MM.1S (cell line): ENCODE data around the gene UPF3A.

ENCODE experiments used
- DNase-seq: peaks from one replicate; pipeline ENCODE4 v3.0.0-alpha.2; 2015
- H2AFZ ChIP-seq: fragments of 300-600 bp; sonication (generic); 2 replicates; pipeline ENCODE4 v1.6.0; 2016; ENCODE audit warnings: antibody characterized with exemption, low read length
- H3F3A ChIP-seq: fragments of 300-600 bp; sonication (generic); 2 replicates; pipeline ENCODE4 v1.6.1; 2016; ENCODE audit warnings: mild to moderate bottlenecking, antibody characterized with exemption, low read length, moderate library complexity, mixed read lengths; ENCODE audit not compliant: insufficient read depth
- H3K27ac ChIP-seq: fragments of 300-600 bp; sonication (generic); 2 replicates; pipeline ENCODE4 v1.5.1; 2016; ENCODE audit warnings: mild to moderate bottlenecking, low read length
- H3K27me3 ChIP-seq: fragments of 300-600 bp; sonication (generic); replicated peaks from 2 replicates; pipeline ENCODE4 v1.6.0; 2016; ENCODE audit warnings: low read length; ENCODE audit not compliant: insufficient read depth
- H3K36me3 ChIP-seq: fragments of 300-600 bp; sonication (generic); replicated peaks from 2 replicates; pipeline ENCODE4 v1.6.1; 2016; ENCODE audit warnings: mild to moderate bottlenecking, low read length, mixed read lengths; ENCODE audit not compliant: insufficient read depth
- H3K4me1 ChIP-seq: fragments of 300-600 bp; sonication (generic); 2 replicates; pipeline ENCODE4 v1.6.1; 2016; ENCODE audit warnings: low read length, mixed read lengths
- H3K4me2 ChIP-seq: fragments of 300-600 bp; sonication (generic); 2 replicates; pipeline ENCODE4 v1.6.0; 2016; ENCODE audit warnings: low read depth, low read length
- H3K4me3 ChIP-seq: fragments of 300-600 bp; sonication (generic); 2 replicates; pipeline ENCODE4 v1.5.1; 2016; ENCODE audit warnings: low read length, mixed read lengths
- H3K79me2 ChIP-seq: fragments of 300-600 bp; sonication (generic); 2 replicates; pipeline ENCODE4 v1.6.1; 2016; ENCODE audit warnings: mixed run types, low read length, mixed read lengths
- H3K9ac ChIP-seq: fragments of 300-600 bp; sonication (generic); 2 replicates; pipeline ENCODE4 v1.6.1; 2016; ENCODE audit warnings: low read length, mixed read lengths
- H3K9me2 ChIP-seq: fragments of 300-600 bp; sonication (generic); replicated peaks from 2 replicates; pipeline ENCODE4 v1.6.1; 2016; ENCODE audit warnings: mild to moderate bottlenecking, low read length, mixed read lengths; ENCODE audit not compliant: insufficient read depth
- H3K9me3 ChIP-seq: fragments of 300-600 bp; sonication (generic); replicated peaks from 2 replicates; pipeline ENCODE4 v1.6.1; 2016; ENCODE audit warnings: mild to moderate bottlenecking, low read length, mixed read lengths; ENCODE audit not compliant: insufficient read depth
- H4K20me1 ChIP-seq: fragments of 300-600 bp; sonication (generic); 2 replicates; pipeline ENCODE4 v1.6.1; 2016; ENCODE audit warnings: mild to moderate bottlenecking, low read length, moderate library complexity, mixed read lengths; ENCODE audit not compliant: insufficient read depth
- CTCF ChIP-seq: fragments of 300-600 bp; sonication (generic); IDR thresholded peaks from 2 replicates; pipeline ENCODE4 v1.5.1; 2016; ENCODE audit warnings: antibody characterized with exemption, low read length, mixed read lengths
- EZH2 ChIP-seq: fragments of 300-600 bp; sonication (generic); optimal IDR thresholded peaks from 2 replicates; pipeline ENCODE3; 2017; ENCODE audit warnings: low read depth, mild to moderate bottlenecking, antibody characterized with exemption, low read length, mixed read lengths
- EZH2phosphoT487 ChIP-seq: fragments of 300-600 bp; sonication (generic); IDR thresholded peaks from 2 replicates; pipeline ENCODE4 v1.6.1; 2018; ENCODE audit warnings: antibody characterized with exemption, low read length

The UPF3A gene

GRCh38 chr13:114284680-114285079 is 3.3 kb downstream of the UPF3A start:
- H3K36me3 ChIP-seq, result 0 out of 2 replicates have a peak, but pooled peaks cover 11% of the 10 kb centered on the region
- no peak for DNase-seq
- no peaks in the 10 kb centered on the region for H3K9me2 ChIP-seq

GRCh38 chr13:114285166-114285808 is 3.9 kb downstream of the UPF3A start:
- DNase-seq, result no peak
- Histone ChIP-seq H3F3A (peaks cover 8% of the 10 kb centered on the region), H2AFZ (no peak overlapping the region), H3K4me2 (no peak overlapping the region), H3K79me2 (peaks cover 74% of the 10 kb centered on the region), H4K20me1 (no peaks in the 10 kb centered on the region), H3K36me3 (0 out of 2 replicates have a peak, but pooled peaks cover 11% of the 10 kb centered on the region), H3K9me3 (no peaks in the 10 kb centered on the region), H3K9ac (no peak overlapping the region), H3K4me3 (no peak overlapping the region), H3K9me2 (no peaks in the 10 kb centered on the region), H3K4me1 (peaks cover 10% of the 10 kb centered on the region), H3K27me3 (no peaks in the 10 kb centered on the region), H3K27ac (no peak overlapping the region)
- TF ChIP-seq EZH2phosphoT487, result no peak
- no peak for TF ChIP-seq CTCF
- no peak for TF ChIP-seq EZH2

More at GRCh38 chr13:114284680-114285079, 3.3 kb downstream of the UPF3A start:
- TF ChIP-seq EZH2phosphoT487 (no peak), EZH2 (no peak), CTCF (no peak)
- Histone ChIP-seq H3K27me3 (no peaks in the 10 kb centered on the region), H3K4me3 (no peak overlapping the region), H3F3A (peaks cover 14% of the 10 kb centered on the region), H3K4me2 (no peak overlapping the region), H3K27ac (no peak overlapping the region), H3K79me2 (peaks cover 71% of the 10 kb centered on the region), H4K20me1 (no peaks in the 10 kb centered on the region), H3K4me1 (peaks cover 16% of the 10 kb centered on the region), H3K9ac (no peak overlapping the region), H3K9me3 (no peaks in the 10 kb centered on the region), H2AFZ (no peak overlapping the region)

GRCh38 chr13:114286808-114287207 is 5.4 kb downstream of the UPF3A start:
- Histone ChIP-seq H3K79me2 (peaks cover 82% of the 10 kb centered on the region), H3K27me3 (no peaks in the 10 kb centered on the region), H3K4me2 (no peak overlapping the region), H3K36me3 (peaks cover 14% of the 10 kb centered on the region), H3K27ac (no peak overlapping the region), H3K9ac (no peak overlapping the region), H3K4me1 (0 out of 2 replicates have a peak, but pooled peaks cover 5% of the 10 kb centered on the region), H3K4me3 (no peak overlapping the region), H3K9me3 (no peaks in the 10 kb centered on the region), H3K9me2 (no peaks in the 10 kb centered on the region), H3F3A (no peaks in the 10 kb centered on the region), H2AFZ (no peak overlapping the region), H4K20me1 (no peaks in the 10 kb centered on the region)
- DNase-seq, result no peak
- TF ChIP-seq EZH2phosphoT487, result no peak
- no peak for TF ChIP-seq CTCF
- no peak for TF ChIP-seq EZH2
